K562 (cell line): ENCODE data around the gene TPX2. TPM values are rescaled to one million over a fixed set of nuclear protein-coding genes. Genes with fewer than 3 reads are reported as not detected.
A peak's percentile ranks its signal among the peaks of the same experiment; 100 is the strongest.

Source experiments
- ATF7 ChIP-seq: fragments of 450-650 bp; IDR thresholded peaks from 2 replicates; pipeline ENCODE4 v1.7.1; 2014; ENCODE audit warnings: mild to moderate bottlenecking, moderate library complexity
- GABPA ChIP-seq: fragments of 200-800 bp; sonication (Bioruptor generic); conservative IDR thresholded peaks from 2 replicates; pipeline ENCODE4 v1.6.1; 2016; ENCODE audit warnings: low read depth, missing genetic modification characterization, missing compliant biosample characterization
- GTF2A2 ChIP-seq: IDR thresholded peaks from 2 replicates; pipeline ENCODE4 v1.6.1; 2016; ENCODE audit warnings: mild to moderate bottlenecking, missing genetic modification characterization, missing compliant biosample characterization
- HIVEP1 ChIP-seq: fragments of 250-450 bp; sonication (Bioruptor Pico); IDR thresholded peaks from 2 replicates; pipeline ENCODE4 v1.4.0; 2020; ENCODE audit warnings: mild to moderate bottlenecking
- MBD2 ChIP-seq: sonication (generic); IDR thresholded peaks from 2 replicates; pipeline ENCODE4 v1.6.1; 2016; ENCODE audit warnings: low read depth, borderline replicate concordance
- MEIS2 ChIP-seq: fragments of 450-650 bp; IDR thresholded peaks from 2 replicates; pipeline ENCODE4 v1.6.1; 2014; ENCODE audit warnings: mild to moderate bottlenecking; ENCODE audit not compliant: partially characterized antibody
- NFRKB ChIP-seq: fragments of 450-650 bp; IDR thresholded peaks from 2 replicates; pipeline ENCODE4 v1.6.1; 2016; ENCODE audit warnings: low read depth
- NONO ChIP-seq, 2 experiments: fragments of 200-400 bp in 1 of 2; fragments of 450-650 bp in 1 of 2; formaldehyde crosslinking in 1 of 2; IDR thresholded peaks; 2 replicates each; pipeline ENCODE4 v1.6.1; 2017; ENCODE audit warnings: low read depth in 2 of 2, mild to moderate bottlenecking in 2 of 2, moderate library complexity in 2 of 2, low read length in 1 of 2
- NRF1 ChIP-seq, 2 experiments: fragments of 450-650 bp; IDR thresholded peaks in 1 of 2; conservative IDR thresholded peaks in 1 of 2; 2 replicates each; pipeline ENCODE4 v1.6.1; 2014; ENCODE audit warnings: mild to moderate bottlenecking in 2 of 2
- PTBP1 ChIP-seq: fragments of 200-400 bp; formaldehyde crosslinking; IDR thresholded peaks from 2 replicates; pipeline ENCODE4 v1.6.1; 2017; ENCODE audit warnings: low read depth, low read length
- SMAD3 ChIP-seq: fragments of 450-650 bp; formaldehyde crosslinking; conservative IDR thresholded peaks from 2 replicates; pipeline ENCODE4 v1.4.0; 2020; ENCODE audit warnings: mild to moderate bottlenecking
- TEAD2 ChIP-seq: fragments of 450-650 bp; IDR thresholded peaks from 2 replicates; pipeline ENCODE4 v1.6.1; 2016; ENCODE audit warnings: missing genetic modification characterization, control low read depth, missing compliant biosample characterization
- TRIM24 ChIP-seq, 2 experiments: fragments of 450-650 bp; IDR thresholded peaks; 2 replicates each; pipeline ENCODE4 v1.6.1; 2016
- ZFP30 ChIP-seq: fragments of 250-450 bp; sonication (Bioruptor Pico); IDR thresholded peaks from 2 replicates; pipeline ENCODE4 v1.8.0; 2022; ENCODE audit warnings: moderate library complexity, mild to moderate bottlenecking, inconsistent platforms, borderline replicate concordance
- ZKSCAN1 ChIP-seq: fragments of 150-350 bp; IDR thresholded peaks from 2 replicates; pipeline ENCODE4 v1.6.1; 2016; ENCODE audit warnings: low read depth, low read length
- ZNF239 ChIP-seq: fragments of 250-450 bp; sonication (Bioruptor Pico); IDR thresholded peaks from 2 replicates; pipeline ENCODE4 v1.4.0; 2020; ENCODE audit warnings: mild to moderate bottlenecking
- ZNF696 ChIP-seq: fragments of 250-450 bp; sonication (Bioruptor Pico); conservative IDR thresholded peaks from 2 replicates; pipeline ENCODE4 v1.4.0; 2020; ENCODE audit warnings: mild to moderate bottlenecking, moderate library complexity
- ZNF707 ChIP-seq: fragments of 250-450 bp; sonication (Bioruptor Pico); conservative IDR thresholded peaks from 2 replicates; pipeline ENCODE4 v1.8.0; 2022; ENCODE audit warnings: inconsistent platforms, mild to moderate bottlenecking, moderate library complexity
- polyA plus RNA-seq, 8 experiments: library from polyadenylated mRNA; depleted of rRNA in 4 of 8; stranded (reverse) in 5 of 8; unstranded in 3 of 8; fragments of >200 nt; fragmentation: Nextera tagmentation in 2 of 8; fragmentation: Illumina TruSeq in 1 of 8; extraction: Ambion mirVana in 2 of 8; extraction: Trizol in 1 of 8; gene quantifications; 2 replicates each; pipeline versions ENCODE4 v1.2.1 to v1.2.3, GENCODE V29; 2011 to 2014; ENCODE audit warnings: inconsistent platforms in 1 of 8, missing spikeins in 1 of 8
- total RNA-seq, 7 experiments: library from RNA; depleted of rRNA in 6 of 7; stranded (reverse); fragments of >200 nt in 6 of 7; fragmentation: Illumina TruSeq in 2 of 7; extraction: Trizol in 2 of 7; gene quantifications; 2 replicates each; pipeline versions ENCODE4 v1.2.1 to v1.2.3, GENCODE V29; 2011 to 2021; ENCODE audit warnings: low replicate concordance in 1 of 7
- TF ChIP-seq, protein P1 (sequence below): sonication (generic); formaldehyde crosslinking; IDR thresholded peaks from 2 replicates; pipeline ENCODE4 v1.8.0; 2022; ENCODE audit warnings: mild to moderate bottlenecking, missing genetic modification reagents
- TF ChIP-seq, protein P2 (sequence below), 3 experiments: IDR thresholded peaks in 2 of 3; conservative IDR thresholded peaks in 1 of 3; 2 replicates each; pipeline ENCODE4 v1.5.1; 2011 to 2012; ENCODE audit warnings: low read length in 3 of 3, mild to moderate bottlenecking in 3 of 3, control low read depth in 2 of 3, improper control_type of control experiment in 1 of 3, inconsistent platforms in 1 of 3, low read depth in 1 of 3, mixed read lengths in 1 of 3, moderate library complexity in 1 of 3; ENCODE audit not compliant: insufficient read depth in 2 of 3

TPX2 gene
- total and polyA plus RNA-seq, 9 of the 15 experiments (the other 6 are each of a cell fraction or from before 2014, with no cell fraction given) = 48.0 to 241 (median 133) TPM

DNA sequence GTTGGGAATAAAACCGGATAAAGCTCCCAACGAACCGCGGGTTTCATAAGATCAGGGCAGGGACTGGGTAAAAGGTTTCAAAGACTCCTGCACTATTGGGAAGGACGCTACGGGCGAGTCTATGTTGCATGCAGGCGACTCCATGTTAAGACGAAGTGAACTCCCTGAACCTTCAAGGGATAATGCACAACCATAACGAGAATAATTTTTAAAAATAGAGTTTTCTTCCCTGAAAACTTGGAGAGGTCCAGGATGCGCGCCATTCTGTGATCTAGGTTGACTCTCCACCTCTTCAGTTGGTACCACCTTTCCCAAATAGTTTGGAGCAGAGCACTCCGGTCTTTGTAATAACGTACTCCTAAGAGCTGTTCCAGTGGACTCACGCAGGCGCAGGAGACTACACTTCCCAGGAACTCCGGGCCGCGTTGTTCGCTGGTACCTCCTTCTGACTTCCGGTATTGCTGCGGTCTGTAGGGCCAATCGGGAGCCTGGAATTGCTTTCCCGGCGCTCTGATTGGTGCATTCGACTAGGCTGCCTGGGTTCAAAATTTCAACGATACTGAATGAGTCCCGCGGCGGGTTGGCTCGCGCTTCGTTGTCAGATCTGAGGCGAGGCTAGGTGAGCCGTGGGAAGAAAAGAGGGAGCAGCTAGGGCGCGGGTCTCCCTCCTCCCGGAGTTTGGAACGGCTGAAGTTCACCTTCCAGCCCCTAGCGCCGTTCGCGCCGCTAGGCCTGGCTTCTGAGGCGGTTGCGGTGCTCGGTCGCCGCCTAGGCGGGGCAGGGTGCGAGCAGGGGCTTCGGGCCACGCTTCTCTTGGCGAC, at the start of gene TPX2 (continued):
- TF ChIP-seq, protein P1, sequence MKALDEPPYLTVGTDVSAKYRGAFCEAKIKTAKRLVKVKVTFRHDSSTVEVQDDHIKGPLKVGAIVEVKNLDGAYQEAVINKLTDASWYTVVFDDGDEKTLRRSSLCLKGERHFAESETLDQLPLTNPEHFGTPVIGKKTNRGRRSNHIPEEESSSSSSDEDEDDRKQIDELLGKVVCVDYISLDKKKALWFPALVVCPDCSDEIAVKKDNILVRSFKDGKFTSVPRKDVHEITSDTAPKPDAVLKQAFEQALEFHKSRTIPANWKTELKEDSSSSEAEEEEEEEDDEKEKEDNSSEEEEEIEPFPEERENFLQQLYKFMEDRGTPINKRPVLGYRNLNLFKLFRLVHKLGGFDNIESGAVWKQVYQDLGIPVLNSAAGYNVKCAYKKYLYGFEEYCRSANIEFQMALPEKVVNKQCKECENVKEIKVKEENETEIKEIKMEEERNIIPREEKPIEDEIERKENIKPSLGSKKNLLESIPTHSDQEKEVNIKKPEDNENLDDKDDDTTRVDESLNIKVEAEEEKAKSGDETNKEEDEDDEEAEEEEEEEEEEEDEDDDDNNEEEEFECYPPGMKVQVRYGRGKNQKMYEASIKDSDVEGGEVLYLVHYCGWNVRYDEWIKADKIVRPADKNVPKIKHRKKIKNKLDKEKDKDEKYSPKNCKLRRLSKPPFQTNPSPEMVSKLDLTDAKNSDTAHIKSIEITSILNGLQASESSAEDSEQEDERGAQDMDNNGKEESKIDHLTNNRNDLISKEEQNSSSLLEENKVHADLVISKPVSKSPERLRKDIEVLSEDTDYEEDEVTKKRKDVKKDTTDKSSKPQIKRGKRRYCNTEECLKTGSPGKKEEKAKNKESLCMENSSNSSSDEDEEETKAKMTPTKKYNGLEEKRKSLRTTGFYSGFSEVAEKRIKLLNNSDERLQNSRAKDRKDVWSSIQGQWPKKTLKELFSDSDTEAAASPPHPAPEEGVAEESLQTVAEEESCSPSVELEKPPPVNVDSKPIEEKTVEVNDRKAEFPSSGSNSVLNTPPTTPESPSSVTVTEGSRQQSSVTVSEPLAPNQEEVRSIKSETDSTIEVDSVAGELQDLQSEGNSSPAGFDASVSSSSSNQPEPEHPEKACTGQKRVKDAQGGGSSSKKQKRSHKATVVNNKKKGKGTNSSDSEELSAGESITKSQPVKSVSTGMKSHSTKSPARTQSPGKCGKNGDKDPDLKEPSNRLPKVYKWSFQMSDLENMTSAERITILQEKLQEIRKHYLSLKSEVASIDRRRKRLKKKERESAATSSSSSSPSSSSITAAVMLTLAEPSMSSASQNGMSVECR = peak; percentile 63
- TF ChIP-seq TRIM24 (IDR thresholded peaks at IDR 0.05) (no peak), HIVEP1 (CRISPR knock-in tag) (no peak), ATF7 (peak; percentile 94), ZNF239 (CRISPR knock-in tag) (no peak), SMAD3 (CRISPR knock-in tag) (no peak), GABPA (tag) (peak; percentile 96), GTF2A2 (tag) (no peak), TEAD2 (tag) (no peak), NONO (IDR thresholded peaks at IDR 0.05; ENCODE audit: low read depth in 2 of 2, low read length in 1 of 2) (peak in 1 of 2 experiments; percentile 94; a peak in 2 of 4 replicates), ZKSCAN1 (no peak), MBD2 (peak; percentile 91), ZNF707 (no peak), MEIS2 (peak; percentile 67), NRF1 (conservative IDR thresholded peaks at IDR 0.05 in 1 of 2, IDR thresholded peaks at IDR 0.05 in 1 of 2) (peak; percentile 96), ZNF696 (no peak), NFRKB (peak; percentile 81), ZFP30 (CRISPR knock-in tag) (no peak), PTBP1 (0 out of 2 replicates have a peak, but pooled peaks have one; percentile 38)
- TF ChIP-seq, protein P2, sequence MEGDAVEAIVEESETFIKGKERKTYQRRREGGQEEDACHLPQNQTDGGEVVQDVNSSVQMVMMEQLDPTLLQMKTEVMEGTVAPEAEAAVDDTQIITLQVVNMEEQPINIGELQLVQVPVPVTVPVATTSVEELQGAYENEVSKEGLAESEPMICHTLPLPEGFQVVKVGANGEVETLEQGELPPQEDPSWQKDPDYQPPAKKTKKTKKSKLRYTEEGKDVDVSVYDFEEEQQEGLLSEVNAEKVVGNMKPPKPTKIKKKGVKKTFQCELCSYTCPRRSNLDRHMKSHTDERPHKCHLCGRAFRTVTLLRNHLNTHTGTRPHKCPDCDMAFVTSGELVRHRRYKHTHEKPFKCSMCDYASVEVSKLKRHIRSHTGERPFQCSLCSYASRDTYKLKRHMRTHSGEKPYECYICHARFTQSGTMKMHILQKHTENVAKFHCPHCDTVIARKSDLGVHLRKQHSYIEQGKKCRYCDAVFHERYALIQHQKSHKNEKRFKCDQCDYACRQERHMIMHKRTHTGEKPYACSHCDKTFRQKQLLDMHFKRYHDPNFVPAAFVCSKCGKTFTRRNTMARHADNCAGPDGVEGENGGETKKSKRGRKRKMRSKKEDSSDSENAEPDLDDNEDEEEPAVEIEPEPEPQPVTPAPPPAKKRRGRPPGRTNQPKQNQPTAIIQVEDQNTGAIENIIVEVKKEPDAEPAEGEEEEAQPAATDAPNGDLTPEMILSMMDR (IDR thresholded peaks at IDR 0.05 in 2 of 3, conservative IDR thresholded peaks at IDR 0.05 in 1 of 3; ENCODE audit: insufficient read depth in 2 of 3, low read depth in 1 of 3, low read length in 3 of 3) = peak; percentile 30 to 80 (median 39); a peak in 5 of 6 replicates
